IMR-90 (cell line): ENCODE measurements around the gene GPR139.

ENCODE experiments used
- BHLHE40 ChIP-seq: fragments of 150-350 bp; IDR thresholded peaks from 2 replicates; pipeline ENCODE4 v1.6.1; 2016; ENCODE audit warnings: mild to moderate bottlenecking, low read depth, low read length
- CHD1 ChIP-seq: IDR thresholded peaks from 2 replicates; pipeline ENCODE4 v1.6.1; 2012; ENCODE audit warnings: low read depth, low read length, improper control_type of control experiment
- FOS ChIP-seq: fragments of 150-350 bp; IDR thresholded peaks from 2 replicates; pipeline ENCODE4 v1.6.1; 2016; ENCODE audit warnings: low read depth, low read length
- MAZ ChIP-seq: IDR thresholded peaks from 2 replicates; pipeline ENCODE4 v1.6.1; 2012; ENCODE audit warnings: low read depth, mild to moderate bottlenecking, low read length, improper control_type of control experiment, moderate library complexity, borderline replicate concordance
- MXI1 ChIP-seq: IDR thresholded peaks from 2 replicates; pipeline ENCODE4 v1.6.1; 2012; ENCODE audit warnings: low read depth, mild to moderate bottlenecking, low read length, moderate library complexity, borderline replicate concordance
- POLR2A ChIP-seq: IDR thresholded peaks from 2 replicates; pipeline ENCODE4 v1.6.1; 2012; ENCODE audit warnings: mild to moderate bottlenecking, low read depth, low read length
- RAD21 ChIP-seq: IDR thresholded peaks from 2 replicates; pipeline ENCODE4 v1.6.1; 2012; ENCODE audit warnings: low read length, improper control_type of control experiment
- RCOR1 ChIP-seq: IDR thresholded peaks from 2 replicates; pipeline ENCODE4 v1.6.1; 2012; ENCODE audit warnings: mild to moderate bottlenecking, low read length, improper control_type of control experiment; ENCODE audit not compliant: insufficient replicate concordance
- RFX5 ChIP-seq: IDR thresholded peaks from 2 replicates; pipeline ENCODE4 v1.8.0; 2012; ENCODE audit warnings: low read depth, mild to moderate bottlenecking, low read length, moderate library complexity
- TF ChIP-seq, protein P1 (sequence below): conservative IDR thresholded peaks from 2 replicates; pipeline ENCODE4 v1.5.1; 2012; ENCODE audit warnings: mild to moderate bottlenecking, low read depth, low read length, improper control_type of control experiment

DNA sequence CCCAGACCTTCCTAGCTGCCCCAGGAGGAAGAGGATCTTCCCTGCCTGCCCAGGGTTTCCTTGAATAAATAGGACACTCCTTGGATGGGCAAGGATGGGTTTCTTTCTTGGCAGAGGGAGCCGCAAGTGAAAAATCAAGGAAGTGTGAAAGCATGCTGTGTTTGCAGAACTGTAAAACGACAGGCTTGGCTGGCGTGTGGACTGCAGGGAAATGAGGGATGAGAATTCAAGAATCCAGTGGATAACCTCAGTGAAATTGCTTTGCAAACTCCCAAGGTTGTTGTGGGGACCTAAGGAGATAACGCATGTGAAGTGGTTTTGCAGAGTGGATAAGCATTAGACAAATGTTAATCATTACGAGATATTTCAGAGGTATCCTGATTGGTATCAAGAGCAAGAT, 20.4 kb downstream of the GPR139 start:
- TF ChIP-seq POLR2A (no peak), MAZ (no peak), RCOR1 (no peak), RAD21 (no peak), FOS (no peak), RFX5 (no peak), CHD1 (no peak), BHLHE40 (no peak), MXI1 (no peak)
- TF ChIP-seq, protein P1, sequence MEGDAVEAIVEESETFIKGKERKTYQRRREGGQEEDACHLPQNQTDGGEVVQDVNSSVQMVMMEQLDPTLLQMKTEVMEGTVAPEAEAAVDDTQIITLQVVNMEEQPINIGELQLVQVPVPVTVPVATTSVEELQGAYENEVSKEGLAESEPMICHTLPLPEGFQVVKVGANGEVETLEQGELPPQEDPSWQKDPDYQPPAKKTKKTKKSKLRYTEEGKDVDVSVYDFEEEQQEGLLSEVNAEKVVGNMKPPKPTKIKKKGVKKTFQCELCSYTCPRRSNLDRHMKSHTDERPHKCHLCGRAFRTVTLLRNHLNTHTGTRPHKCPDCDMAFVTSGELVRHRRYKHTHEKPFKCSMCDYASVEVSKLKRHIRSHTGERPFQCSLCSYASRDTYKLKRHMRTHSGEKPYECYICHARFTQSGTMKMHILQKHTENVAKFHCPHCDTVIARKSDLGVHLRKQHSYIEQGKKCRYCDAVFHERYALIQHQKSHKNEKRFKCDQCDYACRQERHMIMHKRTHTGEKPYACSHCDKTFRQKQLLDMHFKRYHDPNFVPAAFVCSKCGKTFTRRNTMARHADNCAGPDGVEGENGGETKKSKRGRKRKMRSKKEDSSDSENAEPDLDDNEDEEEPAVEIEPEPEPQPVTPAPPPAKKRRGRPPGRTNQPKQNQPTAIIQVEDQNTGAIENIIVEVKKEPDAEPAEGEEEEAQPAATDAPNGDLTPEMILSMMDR = no peak
